ENCODE results near the gene CEP76. TPM values are rescaled to one million over a fixed set of nuclear protein-coding genes. Genes with fewer than 3 reads are reported as not detected.

The CEP76 gene
- total RNA-seq, 1 donor from 2014 or later: 3.7 TPM

- peak overlapping the region; percentile 97 for H3K27ac ChIP-seq (replicated peaks)
- H3K27me3 ChIP-seq (ENCODE audit: low read depth): no peaks in the 10 kb centered on the region
- DNase-seq: no peak
- TF ChIP-seq, protein P1, sequence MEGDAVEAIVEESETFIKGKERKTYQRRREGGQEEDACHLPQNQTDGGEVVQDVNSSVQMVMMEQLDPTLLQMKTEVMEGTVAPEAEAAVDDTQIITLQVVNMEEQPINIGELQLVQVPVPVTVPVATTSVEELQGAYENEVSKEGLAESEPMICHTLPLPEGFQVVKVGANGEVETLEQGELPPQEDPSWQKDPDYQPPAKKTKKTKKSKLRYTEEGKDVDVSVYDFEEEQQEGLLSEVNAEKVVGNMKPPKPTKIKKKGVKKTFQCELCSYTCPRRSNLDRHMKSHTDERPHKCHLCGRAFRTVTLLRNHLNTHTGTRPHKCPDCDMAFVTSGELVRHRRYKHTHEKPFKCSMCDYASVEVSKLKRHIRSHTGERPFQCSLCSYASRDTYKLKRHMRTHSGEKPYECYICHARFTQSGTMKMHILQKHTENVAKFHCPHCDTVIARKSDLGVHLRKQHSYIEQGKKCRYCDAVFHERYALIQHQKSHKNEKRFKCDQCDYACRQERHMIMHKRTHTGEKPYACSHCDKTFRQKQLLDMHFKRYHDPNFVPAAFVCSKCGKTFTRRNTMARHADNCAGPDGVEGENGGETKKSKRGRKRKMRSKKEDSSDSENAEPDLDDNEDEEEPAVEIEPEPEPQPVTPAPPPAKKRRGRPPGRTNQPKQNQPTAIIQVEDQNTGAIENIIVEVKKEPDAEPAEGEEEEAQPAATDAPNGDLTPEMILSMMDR (IDR thresholded peaks at IDR 0.05; ENCODE audit: borderline replicate concordance): no peak
- H3K4me3 ChIP-seq: peak overlapping the region; percentile 90
- no peaks in the 10 kb centered on the region for H3K9me3 ChIP-seq (replicated peaks)
- intact Hi-C loops (cut with micrococcal nuclease): no loop called here
- H3K36me3 ChIP-seq: no peaks in the 10 kb centered on the region
- peaks cover 36% of the 10 kb centered on the region for H3K4me1 ChIP-seq
Measured at GRCh38 chr18:12658426-12659138, 43.9 kb downstream of the CEP76 start.

GRCh38 chr18:12657684-12658425 is 44.7 kb downstream of the CEP76 start, which contains the start of gene SPIRE1:
Gene SPIRE1, minus strand, starts transcription at chr18:12658107. Its CDS starts 241 bp downstream, at chr18:12657866.
- Histone ChIP-seq H3K36me3 (no peaks in the 10 kb centered on the region), H3K4me3 (peak within 1 kb of the TSS; percentile 90), H3K27me3 (ENCODE audit: low read depth) (no peaks in the 10 kb centered on the region), H3K27ac (replicated peaks) (peak within 1 kb of the TSS; percentile 97), H3K4me1 (peaks cover 44% of the 10 kb centered on the region), H3K9me3 (replicated peaks) (no peaks in the 10 kb centered on the region)
- TF ChIP-seq, protein P1 (IDR thresholded peaks at IDR 0.05; ENCODE audit: borderline replicate concordance): no peak
- intact Hi-C loops (cut with micrococcal nuclease): no loop called here
- peak; percentile 82 for DNase-seq

GRCh38 chr18:12656938-12657683 is 45.4 kb downstream of the CEP76 start:
- no peaks in the 10 kb centered on the region for H3K27me3 ChIP-seq (ENCODE audit: low read depth)
- H3K4me1 ChIP-seq: peaks cover 51% of the 10 kb centered on the region
- H3K4me3 ChIP-seq: peak overlapping the region; percentile 90
- peak overlapping the region; percentile 97 for H3K27ac ChIP-seq (replicated peaks)
- no peaks in the 10 kb centered on the region for H3K9me3 ChIP-seq (replicated peaks)
- H3K36me3 ChIP-seq: no peaks in the 10 kb centered on the region
- DNase-seq: peak; percentile 58
- TF ChIP-seq, protein P1 (IDR thresholded peaks at IDR 0.05; ENCODE audit: borderline replicate concordance): no peak
- intact Hi-C loops (cut with micrococcal nuclease): no loop called here

GRCh38 chr18:12656605-12656937 is 46.0 kb downstream of the CEP76 start:
- no peak for DNase-seq
- intact Hi-C loops (cut with micrococcal nuclease): no loop called here
- Histone ChIP-seq H3K4me1 (peaks cover 56% of the 10 kb centered on the region), H3K36me3 (no peaks in the 10 kb centered on the region), H3K27ac (replicated peaks) (peak overlapping the region; percentile 97), H3K27me3 (ENCODE audit: low read depth) (no peaks in the 10 kb centered on the region), H3K4me3 (peak overlapping the region; percentile 90), H3K9me3 (replicated peaks) (no peaks in the 10 kb centered on the region)
- TF ChIP-seq, protein P1 (IDR thresholded peaks at IDR 0.05; ENCODE audit: borderline replicate concordance): no peak

- no peak overlapping the region for H3K27ac ChIP-seq (replicated peaks)
- H3K4me1 ChIP-seq: peaks cover 60% of the 10 kb centered on the region
- no peaks in the 10 kb centered on the region for H3K36me3 ChIP-seq
- H3K9me3 ChIP-seq (replicated peaks): no peaks in the 10 kb centered on the region
- no peak for DNase-seq
- intact Hi-C loops (cut with micrococcal nuclease): no loop called here
- TF ChIP-seq, protein P1 (IDR thresholded peaks at IDR 0.05; ENCODE audit: borderline replicate concordance): no peak
- no peak overlapping the region for H3K4me3 ChIP-seq
- no peaks in the 10 kb centered on the region for H3K27me3 ChIP-seq (ENCODE audit: low read depth)
Measured at GRCh38 chr18:12654971-12655370, 47.6 kb downstream of the CEP76 start.
